Type B pancreatic cell (in vitro differentiated cells): Measurements from ENCODE around the gene RAD51AP1. TPM values are rescaled to one million over a fixed set of nuclear protein-coding genes. Genes with fewer than 3 reads are reported as not detected.

Experiments used
- DNase-seq: peaks from one replicate; pipeline ENCODE4 v3.0.0; 2021; ENCODE audit warnings: mixed read lengths; ENCODE audit not compliant: unreplicated experiment; ENCODE audit errors: extremely low spot score
- H3K27ac Mint-ChIP-seq: 2 replicates; pipeline ENCODE4 v1.8.0; 2021; ENCODE audit warnings: mild to moderate bottlenecking, mixed read lengths
- H3K27me3 Mint-ChIP-seq: 2 replicates; pipeline ENCODE4 v1.8.0; 2021; ENCODE audit warnings: mixed read lengths
- H3K36me3 Mint-ChIP-seq: 2 replicates; pipeline ENCODE4 v1.8.0; 2021; ENCODE audit warnings: mixed read lengths
- H3K4me1 Mint-ChIP-seq: one replicate; pipeline ENCODE4 v1.8.0; 2021; ENCODE audit warnings: mixed read lengths; ENCODE audit not compliant: unreplicated experiment
- H3K4me3 Mint-ChIP-seq: 2 replicates; pipeline ENCODE4 v1.8.0; 2021; ENCODE audit warnings: mild to moderate bottlenecking, mixed read lengths
- H3K9me3 Mint-ChIP-seq: 2 replicates; pipeline ENCODE4 v1.8.0; 2021; ENCODE audit warnings: mixed read lengths
- CTCF ChIP-seq: fragments of 200-600 bp; sonication (generic); conservative IDR thresholded peaks from 2 replicates; pipeline ENCODE4 v1.5.0; 2021; ENCODE audit warnings: antibody characterized with exemption, mild to moderate bottlenecking
- total RNA-seq: library from RNA; stranded (reverse); gene quantifications from 2 replicates; pipeline ENCODE4 v1.2.1, GENCODE V29; 2021; ENCODE audit warnings: low replicate concordance

RAD51AP1 gene
- total RNA-seq, 1 donor from 2014 or later, result 26.6 TPM

GRCh38 chr12:4553943-4554342, 15.3 kb downstream of the RAD51AP1 start:
- no peak overlapping the region for H3K27ac Mint-ChIP-seq
- no peaks in the 10 kb centered on the region for H3K27me3 Mint-ChIP-seq
- peaks cover 13% of the 10 kb centered on the region for H3K36me3 Mint-ChIP-seq
- no peak overlapping the region for H3K4me3 Mint-ChIP-seq
- no peak for TF ChIP-seq CTCF
- H3K9me3 Mint-ChIP-seq, result no peaks in the 10 kb centered on the region
- no peaks in the 10 kb centered on the region for H3K4me1 Mint-ChIP-seq
- DNase-seq, result no peak

- DNase-seq, result no peak
- no peak for TF ChIP-seq CTCF
- Mint-ChIP-seq H3K36me3 (peaks cover 13% of the 10 kb centered on the region), H3K4me1 (no peaks in the 10 kb centered on the region), H3K9me3 (no peaks in the 10 kb centered on the region), H3K27ac (no peak overlapping the region), H3K4me3 (no peak overlapping the region), H3K27me3 (no peaks in the 10 kb centered on the region)
These were observed 17.1 kb downstream of the RAD51AP1 start for GRCh38 chr12:4555804-4556203.

GRCh38 chr12:4556735-4557530, 18.2 kb downstream of the RAD51AP1 start:
- no peak overlapping the region for H3K27ac Mint-ChIP-seq

DNA sequence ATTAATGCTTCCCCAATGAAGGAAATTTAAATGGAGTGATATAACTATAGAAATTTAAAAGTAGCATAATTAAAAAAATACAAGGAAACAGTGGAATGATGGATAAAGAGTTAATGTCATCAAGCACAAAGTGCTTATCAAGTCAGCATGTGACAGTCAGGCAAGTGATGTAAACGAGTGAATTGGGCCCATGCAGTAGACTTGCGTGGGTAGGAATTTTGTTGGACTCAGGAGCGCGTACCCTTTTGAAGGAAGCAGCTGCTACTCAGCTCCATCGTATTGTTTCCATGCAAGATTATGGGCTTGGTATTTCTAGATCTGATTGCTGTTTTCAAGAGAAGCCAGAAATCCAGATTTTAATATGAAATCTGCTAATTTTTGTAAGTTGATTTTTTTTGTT, 18.9 kb downstream of the RAD51AP1 start:
- Mint-ChIP-seq H3K27ac (no peak overlapping the region), H3K36me3 (peaks cover 19% of the 10 kb centered on the region), H3K9me3 (no peaks in the 10 kb centered on the region), H3K4me3 (no peak overlapping the region), H3K27me3 (peaks cover 10% of the 10 kb centered on the region), H3K4me1 (peaks cover 7% of the 10 kb centered on the region)
- TF ChIP-seq CTCF, result no peak
- DNase-seq, result no peak

More at GRCh38 chr12:4556735-4557530, 18.2 kb downstream of the RAD51AP1 start:
- Mint-ChIP-seq H3K9me3 (no peaks in the 10 kb centered on the region), H3K4me3 (no peak overlapping the region), H3K27me3 (peaks cover 3% of the 10 kb centered on the region), H3K4me1 (peaks cover 4% of the 10 kb centered on the region), H3K36me3 (peaks cover 18% of the 10 kb centered on the region)
- TF ChIP-seq CTCF, result no peak
- DNase-seq, result no peak

- DNase-seq, result no peak
- H3K27ac Mint-ChIP-seq, result no peak overlapping the region
- no peak overlapping the region for H3K4me3 Mint-ChIP-seq
- TF ChIP-seq CTCF, result no peak
- peaks cover 7% of the 10 kb centered on the region for H3K4me1 Mint-ChIP-seq
- H3K27me3 Mint-ChIP-seq, result peaks cover 15% of the 10 kb centered on the region
- H3K36me3 Mint-ChIP-seq, result peaks cover 19% of the 10 kb centered on the region
- no peaks in the 10 kb centered on the region for H3K9me3 Mint-ChIP-seq
These were observed 19.5 kb downstream of the RAD51AP1 start for GRCh38 chr12:4558171-4558570.
